Fibroblast of mammary gland (primary cell): Measurements from ENCODE around the gene B4GAT1.
"Not testable (repeated sequence)": the region's sequence is repeated elsewhere in the genome, so short reads cannot be mapped to it uniquely, and the experiment has no call there.

Experiments
- DNase-seq: peaks from one replicate; pipeline ENCODE4 v3.0.0-alpha.2; 2010; ENCODE audit warnings: low read depth
- H3K4me3 ChIP-seq: 2 replicates; pipeline ENCODE4 v1.5.1; 2011; ENCODE audit warnings: low read depth, mild to moderate bottlenecking, low read length, moderate library complexity; ENCODE audit not compliant: control insufficient read depth
- CTCF ChIP-seq: conservative IDR thresholded peaks from 2 replicates; pipeline ENCODE4 v1.5.1; 2011; ENCODE audit warnings: low read depth, low read length, inconsistent platforms; ENCODE audit not compliant: control insufficient read depth, insufficient read depth

The B4GAT1 gene

GRCh38 chr11:66360406-66361073 is 13.1 kb upstream of the B4GAT1 start:
- no peak for DNase-seq
- no peak overlapping the region for H3K4me3 ChIP-seq
- no peak for TF ChIP-seq CTCF

- DNase-seq: no peak
- TF ChIP-seq CTCF: no peak
- H3K4me3 ChIP-seq: no peak overlapping the region
These were observed 12.2 kb upstream of the B4GAT1 start for GRCh38 chr11:66359662-66360087.

GRCh38 chr11:66350560-66351235 is 3.3 kb upstream of the B4GAT1 start:
- DNase-seq, H3K4me3 ChIP-seq: not testable (repeated sequence)

- TF ChIP-seq CTCF: no peak
- no peak for DNase-seq
- H3K4me3 ChIP-seq: no peak overlapping the region
These were observed 1.6 kb upstream of the B4GAT1 start for GRCh38 chr11:66349084-66349386.

- TF ChIP-seq CTCF: no peak
- no peak for DNase-seq
- H3K4me3 ChIP-seq: peak overlapping the region; percentile 88
These were observed 679 bp downstream of the B4GAT1 start for GRCh38 chr11:66346476-66347424.

GRCh38 chr11:66345316-66345649 is 2.1 kb downstream of the B4GAT1 start:
- TF ChIP-seq CTCF: no peak
- H3K4me3 ChIP-seq: peak overlapping the region; percentile 94
- no peak for DNase-seq

- H3K4me3 ChIP-seq: peak within 1 kb of the TSS; percentile 94
- DNase-seq: peak; percentile 96
- peak; percentile 12 for TF ChIP-seq CTCF
These were observed 2.7 kb downstream of the B4GAT1 start, which contains the start of gene BRMS1 for GRCh38 chr11:66344550-66345315. TSS of gene BRMS1 (minus strand) at chr11:66345104. CDS start at chr11:66342234, 2,870 bp downstream.
